SKM-1 treated with dmso at 0.1 percent for 144 hours (cell line): ENCODE measurements around the gene TCAF1.

Source experiments
- DNase-seq: peaks from one replicate; lab custom pipeline; 2025; ENCODE audit not compliant: unreplicated experiment; lab: John Stamatoyannopoulos, UW

TCAF1 gene

GRCh38 chr7:143901668-143902331, at the start of gene TCAF1:
Gene TCAF1, minus strand, starts transcription at chr7:143902176. Its CDS starts 25,568 bp downstream, at chr7:143876608.
- DNase-seq = peak; percentile 83

GRCh38 chr7:143948733-143949132, 46.8 kb upstream of the TCAF1 start:
- no peak for DNase-seq

GRCh38 chr7:143947111-143947510, 45.1 kb upstream of the TCAF1 start:
- no peak for DNase-seq

- DNase-seq = no peak
Observed at GRCh38 chr7:143945423-143945822, 43.4 kb upstream of the TCAF1 start.

- no peak for DNase-seq
Observed at GRCh38 chr7:143938379-143939243, 36.6 kb upstream of the TCAF1 start.

GRCh38 chr7:143936087-143937009, 34.4 kb upstream of the TCAF1 start:
- DNase-seq = no peak

- no peak for DNase-seq
Observed at GRCh38 chr7:143934526-143935325, 32.8 kb upstream of the TCAF1 start, which contains the start of gene OR2F2. Gene OR2F2, plus strand, starts transcription at chr7:143935233. Its CDS starts 0 bp downstream, at chr7:143935233.

GRCh38 chr7:143931739-143932138, 29.8 kb upstream of the TCAF1 start:
- no peak for DNase-seq

GRCh38 chr7:143929224-143929920, 27.4 kb upstream of the TCAF1 start:
- DNase-seq = no peak

- no peak for DNase-seq
Observed at GRCh38 chr7:143924851-143925250, 22.9 kb upstream of the TCAF1 start.

GRCh38 chr7:143914938-143915652, 13.1 kb upstream of the TCAF1 start:
- DNase-seq = no peak

GRCh38 chr7:143913945-143914615, 12.1 kb upstream of the TCAF1 start:
- no peak for DNase-seq

GRCh38 chr7:143910473-143911248, 8.7 kb upstream of the TCAF1 start:
- DNase-seq = no peak

- DNase-seq = no peak
Observed at GRCh38 chr7:143909863-143910262, 7.9 kb upstream of the TCAF1 start.

- DNase-seq = no peak
Observed at GRCh38 chr7:143908120-143908519, 6.1 kb upstream of the TCAF1 start.

GRCh38 chr7:143906895-143907294, 4.9 kb upstream of the TCAF1 start:
- DNase-seq = no peak

GRCh38 chr7:143906151-143906550, 4.2 kb upstream of the TCAF1 start:
- no peak for DNase-seq

GRCh38 chr7:143905509-143905908, 3.5 kb upstream of the TCAF1 start:
- DNase-seq = no peak
